Mammary epithelial cell (primary cell): Measurements from ENCODE around the gene ATP5F1E.
"Not testable (repeated sequence)": the region's sequence is repeated elsewhere in the genome, so short reads cannot be mapped to it uniquely, and the experiment has no call there.

Experiments
- CTCF ChIP-seq, 2 donors: IDR thresholded peaks in 1 of 2; conservative IDR thresholded peaks in 1 of 2; 2 replicates each; pipeline ENCODE4 v1.5.1; 2011 to 2012; ENCODE audit warnings: inconsistent platforms in 2 of 2, low read length in 2 of 2, mild to moderate bottlenecking in 2 of 2, control low read depth in 1 of 2, low read depth in 1 of 2; ENCODE audit not compliant: insufficient read depth in 1 of 2; ENCODE audit errors: extremely low read depth in 1 of 2
- EZH2 ChIP-seq: IDR thresholded peaks from 2 replicates; pipeline ENCODE4 v1.6.1; 2012; ENCODE audit warnings: low read length, inconsistent platforms, borderline replicate concordance

- TF ChIP-seq CTCF (conservative IDR thresholded peaks at IDR 0.05 in 1 of 2, IDR thresholded peaks at IDR 0.05 in 1 of 2; ENCODE audit: extremely low read depth in 1 of 2, insufficient read depth in 1 of 2, low read depth in 1 of 2, low read length in 2 of 2); EZH2: not testable (repeated sequence)
These were observed 20.3 kb downstream of the ATP5F1E start for GRCh38 chr20:59011874-59012157.
